ENCODE measurements around the gene SLC39A3.

SLC39A3 gene

GRCh38 chr19:2777952-2778683 lies 38.3 kb upstream of the SLC39A3 start:
- no peaks in the 10 kb centered on the region for H3K9me2 ChIP-seq (ENCODE audit: low read depth, low read length)
- H2AFZ ChIP-seq (ENCODE audit: low read length) = no peak overlapping the region
- H3K4me3 ChIP-seq (ENCODE audit: low read depth, low read length, poor library complexity, severe bottlenecking) = no peak overlapping the region
- H4K20me1 ChIP-seq (ENCODE audit: insufficient read depth, low read length) = no peaks in the 10 kb centered on the region; the same call in 1 of the 2 replicates
- no peak overlapping the region for H3K9ac ChIP-seq (ENCODE audit: low read length)
- TF ChIP-seq CTCF (IDR thresholded peaks at IDR 0.05; ENCODE audit: low read length) (no peak), EZH2 (IDR thresholded peaks at IDR 0.05; ENCODE audit: borderline replicate concordance, low read length) (no peak)
- H3K36me3 ChIP-seq (ENCODE audit: insufficient read depth, low read length) = peaks cover 12% of the 10 kb centered on the region
- H3K9me3 ChIP-seq (ENCODE audit: low read length) = no peaks in the 10 kb centered on the region
- peaks cover 27% of the 10 kb centered on the region for H3K4me1 ChIP-seq (ENCODE audit: insufficient read depth, low read length, severe bottlenecking)
- H3K27me3 ChIP-seq (ENCODE audit: insufficient read depth, low read length) = no peaks in the 10 kb centered on the region
- H3K27ac ChIP-seq (ENCODE audit: low read depth, low read length, poor library complexity, severe bottlenecking) = no peak overlapping the region
- no peaks in the 10 kb centered on the region for H3F3A ChIP-seq (ENCODE audit: insufficient read depth, low read length)
- H3K79me2 ChIP-seq (ENCODE audit: insufficient read depth, low read length) = peaks cover 90% of the 10 kb centered on the region
- H3K4me2 ChIP-seq (ENCODE audit: low read length) = no peak overlapping the region

- Histone ChIP-seq H3K9me3 (ENCODE audit: low read length) (no peaks in the 10 kb centered on the region), H4K20me1 (ENCODE audit: insufficient read depth, low read length) (no peaks in the 10 kb centered on the region; the same call in 1 of the 2 replicates), H3K27ac (ENCODE audit: low read depth, low read length, poor library complexity, severe bottlenecking) (no peak overlapping the region), H3K27me3 (ENCODE audit: insufficient read depth, low read length) (no peaks in the 10 kb centered on the region), H3K4me3 (ENCODE audit: low read depth, low read length, poor library complexity, severe bottlenecking) (no peak overlapping the region), H3K4me1 (ENCODE audit: insufficient read depth, low read length, severe bottlenecking) (peaks cover 11% of the 10 kb centered on the region), H3K79me2 (ENCODE audit: insufficient read depth, low read length) (peaks cover 84% of the 10 kb centered on the region), H3K9ac (ENCODE audit: low read length) (no peak overlapping the region), H3F3A (ENCODE audit: insufficient read depth, low read length) (no peaks in the 10 kb centered on the region), H3K9me2 (ENCODE audit: low read depth, low read length) (no peaks in the 10 kb centered on the region), H2AFZ (ENCODE audit: low read length) (no peak overlapping the region), H3K36me3 (ENCODE audit: insufficient read depth, low read length) (peaks cover 13% of the 10 kb centered on the region), H3K4me2 (ENCODE audit: low read length) (no peak overlapping the region)
- no peak for TF ChIP-seq EZH2 (IDR thresholded peaks at IDR 0.05; ENCODE audit: borderline replicate concordance, low read length)
- TF ChIP-seq CTCF (IDR thresholded peaks at IDR 0.05; ENCODE audit: low read length) = no peak
Observed at GRCh38 chr19:2775556-2776430, 36.0 kb upstream of the SLC39A3 start.

- Histone ChIP-seq H3K27ac (ENCODE audit: low read depth, low read length, poor library complexity, severe bottlenecking) (no peak overlapping the region), H3K4me3 (ENCODE audit: low read depth, low read length, poor library complexity, severe bottlenecking) (no peak overlapping the region), H3K36me3 (ENCODE audit: insufficient read depth, low read length) (peaks cover 20% of the 10 kb centered on the region), H2AFZ (ENCODE audit: low read length) (no peak overlapping the region), H3K79me2 (ENCODE audit: insufficient read depth, low read length) (peaks cover 84% of the 10 kb centered on the region), H3K4me1 (ENCODE audit: insufficient read depth, low read length, severe bottlenecking) (peaks cover 7% of the 10 kb centered on the region), H3K27me3 (ENCODE audit: insufficient read depth, low read length) (no peaks in the 10 kb centered on the region), H3K9me3 (ENCODE audit: low read length) (no peaks in the 10 kb centered on the region), H3K9ac (ENCODE audit: low read length) (no peak overlapping the region), H3K4me2 (ENCODE audit: low read length) (no peak overlapping the region), H3F3A (ENCODE audit: insufficient read depth, low read length) (no peaks in the 10 kb centered on the region), H3K9me2 (ENCODE audit: low read depth, low read length) (no peaks in the 10 kb centered on the region), H4K20me1 (ENCODE audit: insufficient read depth, low read length) (no peaks in the 10 kb centered on the region; the same call in 1 of the 2 replicates)
- TF ChIP-seq CTCF (IDR thresholded peaks at IDR 0.05; ENCODE audit: low read length) (no peak), EZH2 (IDR thresholded peaks at IDR 0.05; ENCODE audit: borderline replicate concordance, low read length) (no peak)
Observed at GRCh38 chr19:2774953-2775555, 35.2 kb upstream of the SLC39A3 start.

Measured in OCI-LY1 (cell line).